GM19099 (cell line): Measurements from ENCODE around the gene PCNT.

Experiments used
- POLR2A ChIP-seq: IDR thresholded peaks from 3 replicates; pipeline ENCODE4 v1.6.1; 2011; ENCODE audit warnings: low read depth; ENCODE audit not compliant: insufficient read length; ENCODE audit errors: extremely low read depth

The PCNT gene

GRCh38 chr21:46426313-46427046 is 102.5 kb downstream of the PCNT start:
- TF ChIP-seq POLR2A: no peak

- no peak for TF ChIP-seq POLR2A
Observed at GRCh38 chr21:46427516-46427915, 103.6 kb downstream of the PCNT start.

DNA sequence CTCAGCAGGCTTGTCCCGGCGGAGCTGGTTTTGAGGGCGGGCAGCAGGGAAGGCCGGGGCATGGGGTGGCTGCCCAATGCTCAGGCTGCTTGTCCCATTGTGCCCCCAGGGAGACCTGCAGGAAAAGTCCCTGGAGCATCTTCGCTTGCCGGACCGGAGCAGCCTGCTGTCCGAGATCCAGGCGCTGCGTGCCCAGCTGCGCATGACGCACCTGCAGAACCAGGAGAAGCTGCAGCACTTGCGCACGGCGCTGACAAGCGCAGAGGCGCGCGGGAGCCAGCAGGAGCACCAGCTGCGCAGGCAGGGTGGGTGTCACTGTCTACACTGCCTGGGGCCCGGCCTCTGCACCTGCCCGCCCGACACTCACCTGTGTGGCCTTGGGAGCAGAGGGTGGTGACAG is 104.3 kb downstream of the PCNT start:
- no peak for TF ChIP-seq POLR2A

DNA sequence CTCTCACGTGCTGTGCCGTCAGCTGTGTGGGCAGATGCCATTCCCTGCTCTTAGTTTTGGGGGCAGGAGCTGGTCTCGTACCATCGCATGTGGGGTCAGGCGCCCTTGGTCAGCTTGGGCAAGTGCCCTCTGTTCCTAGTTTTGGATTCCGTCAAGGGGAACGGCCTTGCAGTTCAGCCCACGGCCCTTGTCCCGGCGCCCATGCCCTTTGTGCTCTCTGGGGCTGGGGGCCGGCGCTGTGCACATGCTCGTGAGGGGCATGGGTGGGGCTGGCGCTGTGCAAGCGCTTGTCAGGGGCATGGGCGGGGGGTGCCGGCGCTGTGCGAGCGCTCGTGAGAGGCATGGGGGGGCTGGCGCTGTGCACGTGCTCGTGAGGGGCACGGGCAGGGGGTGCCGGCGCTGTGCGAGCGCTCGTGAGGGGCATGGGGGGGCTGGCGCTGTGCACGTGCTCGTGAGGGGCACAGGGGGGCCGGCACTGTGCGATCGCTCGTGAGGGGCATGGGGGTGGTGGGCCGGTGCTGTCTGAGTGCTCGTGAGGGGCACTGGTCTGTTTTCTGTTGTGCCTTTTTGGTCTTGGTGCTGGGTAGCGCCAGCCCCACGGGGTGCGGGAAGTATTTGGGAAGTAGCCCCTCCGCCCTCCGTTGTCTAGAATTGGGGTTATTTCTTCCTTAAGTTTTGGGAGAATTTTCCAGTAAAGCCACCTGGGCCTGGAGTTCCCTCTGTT is 105.2 kb downstream of the PCNT start:
- no peak for TF ChIP-seq POLR2A

GRCh38 chr21:46429754-46430681 is 106.1 kb downstream of the PCNT start:
- no peak for TF ChIP-seq POLR2A

GRCh38 chr21:46431448-46431847 is 107.5 kb downstream of the PCNT start:
- no peak for TF ChIP-seq POLR2A

- no peak for TF ChIP-seq POLR2A
Observed at GRCh38 chr21:46431884-46432488, 108.0 kb downstream of the PCNT start.

GRCh38 chr21:46434322-46434958 is 110.5 kb downstream of the PCNT start:
- TF ChIP-seq POLR2A: no peak

DNA sequence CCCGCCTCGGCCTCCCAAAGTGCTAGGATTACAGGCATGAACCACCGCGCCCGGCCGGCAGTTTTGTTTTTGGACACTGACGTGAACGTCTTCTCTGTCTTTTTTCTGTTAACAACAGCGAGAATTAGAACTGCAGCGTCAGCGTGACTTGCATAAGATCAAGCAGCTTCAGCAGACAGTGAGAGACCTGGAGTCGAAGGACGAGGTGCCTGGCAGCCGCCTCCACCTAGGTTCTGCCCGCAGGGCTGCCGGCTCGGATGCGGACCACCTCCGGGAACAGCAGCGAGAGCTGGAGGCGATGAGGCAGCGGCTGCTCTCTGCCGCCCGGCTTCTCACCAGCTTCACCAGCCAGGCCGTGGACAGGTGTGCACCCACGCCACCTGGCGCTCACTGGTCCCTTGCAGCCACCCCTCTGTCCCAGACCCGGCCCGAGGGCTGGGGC is 111.9 kb downstream of the PCNT start:
- no peak for TF ChIP-seq POLR2A

- TF ChIP-seq POLR2A: no peak
Observed at GRCh38 chr21:46436621-46437020, 112.7 kb downstream of the PCNT start.

GRCh38 chr21:46437096-46437498 is 113.1 kb downstream of the PCNT start:
- TF ChIP-seq POLR2A: no peak

GRCh38 chr21:46437511-46437910 is 113.6 kb downstream of the PCNT start:
- no peak for TF ChIP-seq POLR2A

DNA sequence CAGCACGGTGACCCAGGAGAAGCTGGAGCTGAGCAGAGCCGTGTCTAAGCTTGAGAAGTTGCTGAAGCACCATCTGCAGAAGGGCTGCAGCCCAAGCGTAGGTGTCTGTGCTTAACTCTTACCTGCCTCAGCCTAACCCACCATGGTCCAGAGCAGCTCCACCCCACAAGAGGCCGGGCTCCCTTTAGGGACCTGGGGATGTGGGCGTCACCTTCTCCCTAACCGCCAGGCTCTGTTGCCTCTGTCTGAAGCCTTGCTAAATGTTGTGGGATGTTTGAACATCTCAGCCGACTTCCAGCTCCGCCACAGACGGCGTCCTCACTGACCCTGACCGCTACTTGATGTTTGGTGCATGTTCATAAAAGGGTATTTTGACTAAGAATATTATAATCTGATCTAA is 114.3 kb downstream of the PCNT start:
- no peak for TF ChIP-seq POLR2A

DNA sequence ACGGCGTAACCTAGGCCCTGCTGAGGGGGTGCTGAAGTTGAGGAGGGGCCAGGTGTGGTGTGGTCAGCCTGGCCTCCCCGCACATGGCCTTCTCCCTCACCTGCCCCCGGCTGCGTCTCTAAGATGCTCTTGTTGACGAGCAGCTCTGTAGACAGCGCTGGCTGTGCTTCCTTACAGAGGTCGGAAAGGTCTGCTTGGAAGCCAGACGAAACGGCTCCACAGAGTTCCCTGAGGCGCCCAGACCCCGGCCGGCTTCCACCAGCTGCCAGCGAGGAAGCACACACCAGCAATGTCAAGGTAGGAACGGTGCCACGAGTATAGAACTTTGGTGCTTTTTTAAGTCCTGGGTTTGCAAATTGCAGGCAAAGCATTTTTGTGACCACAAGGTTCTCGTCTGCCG is 116.0 kb downstream of the PCNT start:
- no peak for TF ChIP-seq POLR2A
